PC-3 (cell line): Measurements from ENCODE around the gene C16orf74. TPM values are rescaled to one million over a fixed set of nuclear protein-coding genes. Genes with fewer than 3 reads are reported as not detected.

Source experiments
- ATAC-seq: fragments of 200-7000 bp; cut with Tn5 transposase; 2 replicates; pipeline ENCODE4 v1.9.1; 2020; ENCODE audit warnings: mild to moderate bottlenecking, moderate library complexity
- BruUV-seq: library from RNA; stranded (reverse); fragments of 400-500 nt; replicated peaks from 2 replicates; lab custom pipeline; 2021; lab: Mats Ljungman, UMichigan
- CTCF ChIA-PET: fragments of 300-600 bp; sonication (Branson Sonifier 250); formaldehyde crosslinking; loops from one replicate; lab custom pipeline; 2022; ENCODE audit warnings: antibody characterized with exemption; lab: Charles Lee
- POLR2A ChIA-PET: fragments of 300-600 bp; sonication (Branson Sonifier 250); formaldehyde crosslinking; loops from one replicate; lab custom pipeline; 2022; ENCODE audit warnings: antibody characterized with exemption; ENCODE audit not compliant: unreplicated experiment; lab: Charles Lee
- DNase-seq: peaks from one replicate; pipeline ENCODE4 v3.0.0-alpha.2; 2015
- H2AFZ ChIP-seq: fragments of 300-600 bp; sonication (generic); 2 replicates; pipeline ENCODE4 v1.6.0; 2016; ENCODE audit warnings: antibody characterized with exemption, low read length
- H3F3A ChIP-seq: fragments of 300-600 bp; sonication (generic); one replicate; pipeline ENCODE4 v1.6.0; 2017; ENCODE audit warnings: antibody characterized with exemption, low read length, control low read depth, mild to moderate bottlenecking; ENCODE audit not compliant: unreplicated experiment
- H3K27ac ChIP-seq: fragments of 300-600 bp; sonication (generic); 2 replicates; pipeline ENCODE4 v1.5.1; 2016; ENCODE audit warnings: mild to moderate bottlenecking, low read length
- H3K27me3 ChIP-seq: fragments of 300-600 bp; sonication (generic); 2 replicates; pipeline ENCODE4 v1.6.1; 2016; ENCODE audit warnings: low read length, mixed read lengths
- H3K36me3 ChIP-seq: fragments of 300-600 bp; sonication (generic); 2 replicates; pipeline ENCODE4 v1.6.1; 2016; ENCODE audit warnings: low read depth, mixed run types, low read length, mixed read lengths
- H3K4me1 ChIP-seq: fragments of 300-600 bp; sonication (generic); 2 replicates; pipeline ENCODE4 v1.5.1; 2016; ENCODE audit warnings: low read length; ENCODE audit not compliant: insufficient read depth
- H3K4me2 ChIP-seq: fragments of 300-600 bp; sonication (generic); 2 replicates; pipeline ENCODE4 v1.6.0; 2016; ENCODE audit warnings: low read length
- H3K4me3 ChIP-seq: fragments of 300-600 bp; sonication (generic); 2 replicates; pipeline ENCODE4 v1.5.1; 2016; ENCODE audit warnings: mild to moderate bottlenecking, low read length, mixed read lengths
- H3K79me2 ChIP-seq: fragments of 300-600 bp; sonication (generic); 2 replicates; pipeline ENCODE4 v1.6.1; 2017; ENCODE audit warnings: low read length, mixed read lengths
- H3K9ac ChIP-seq: fragments of 300-600 bp; sonication (generic); 2 replicates; pipeline ENCODE4 v1.6.0; 2016; ENCODE audit warnings: mild to moderate bottlenecking, low read length
- H3K9me2 ChIP-seq: fragments of 300-600 bp; sonication (generic); replicated peaks from 2 replicates; pipeline ENCODE4 v1.6.1; 2016; ENCODE audit warnings: mixed run types, low read length, mixed read lengths
- H3K9me3 ChIP-seq: fragments of 300-600 bp; sonication (generic); 2 replicates; pipeline ENCODE4 v1.6.1; 2016; ENCODE audit warnings: low read length, mixed read lengths
- H4K20me1 ChIP-seq: fragments of 300-600 bp; sonication (generic); 2 replicates; pipeline ENCODE4 v1.6.1; 2016; ENCODE audit warnings: low read length, mixed read lengths
- EZH2 ChIP-seq: fragments of 300-600 bp; sonication (generic); IDR thresholded peaks from one replicate; pipeline ENCODE4 v1.6.1; 2017; ENCODE audit warnings: antibody characterized with exemption, mild to moderate bottlenecking, low read length; ENCODE audit not compliant: unreplicated experiment
- EZH2phosphoT487 ChIP-seq: fragments of 300-600 bp; sonication (generic); IDR thresholded peaks from 2 replicates; pipeline ENCODE4 v1.6.1; 2018; ENCODE audit warnings: mild to moderate bottlenecking, antibody characterized with exemption, low read length, borderline replicate concordance
- intact Hi-C: fragments of 100-400 bp; cut with micrococcal nuclease; formaldehyde crosslinking; loops from 2 replicates; pipeline ENCODE4 v1.9.0; 2023
- total RNA-seq: library from RNA; depleted of rRNA; stranded (reverse); fragments of >200 nt; gene quantifications from 2 replicates; pipeline ENCODE4 v1.2.3, GENCODE V29; 2014
- TF ChIP-seq, protein P1 (sequence below): fragments of 300-600 bp; sonication (generic); conservative IDR thresholded peaks from 2 replicates; pipeline ENCODE4 v1.5.1; 2017; ENCODE audit warnings: antibody characterized with exemption, low read depth, mild to moderate bottlenecking, low read length

Gene C16orf74
- total RNA-seq, 1 experiment from 2014 or later, result 71.0 TPM

DNA sequence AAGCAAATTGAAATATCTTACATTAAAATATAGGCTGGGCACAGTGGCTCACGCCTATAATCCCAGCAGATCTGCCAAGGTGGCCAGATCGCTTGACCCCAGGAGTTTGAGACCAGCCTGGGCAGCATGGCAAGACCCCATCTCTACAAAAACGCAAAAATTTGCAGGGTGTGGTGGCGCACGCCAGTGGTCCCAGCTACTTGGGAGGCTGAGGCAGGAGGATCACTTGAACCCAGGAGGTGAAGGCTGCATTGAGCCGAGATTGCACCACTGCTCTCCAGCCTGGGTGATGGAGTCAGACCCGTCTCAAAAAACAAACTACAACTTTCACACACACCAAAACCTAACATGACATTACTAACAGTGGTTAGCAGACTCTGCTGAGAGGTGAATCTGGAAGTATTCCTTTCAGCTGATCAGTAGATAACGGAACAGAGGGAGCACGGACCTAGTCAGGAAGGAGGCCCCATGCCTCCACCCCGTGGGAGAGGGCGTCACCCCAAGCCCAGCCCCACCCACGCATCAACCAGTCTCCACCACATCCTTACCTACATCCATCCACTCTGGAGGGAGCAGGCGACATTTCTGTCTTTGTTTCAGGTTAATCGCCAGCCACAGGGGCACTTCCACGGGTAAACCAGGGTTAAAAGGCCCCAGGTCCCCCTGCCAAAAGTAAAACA lies 63.8 kb downstream of the C16orf74 start:
- POLR2A ChIA-PET, result no interaction called here
- peak overlapping the region; percentile 80 for H3K4me3 ChIP-seq
- TF ChIP-seq, protein P1, sequence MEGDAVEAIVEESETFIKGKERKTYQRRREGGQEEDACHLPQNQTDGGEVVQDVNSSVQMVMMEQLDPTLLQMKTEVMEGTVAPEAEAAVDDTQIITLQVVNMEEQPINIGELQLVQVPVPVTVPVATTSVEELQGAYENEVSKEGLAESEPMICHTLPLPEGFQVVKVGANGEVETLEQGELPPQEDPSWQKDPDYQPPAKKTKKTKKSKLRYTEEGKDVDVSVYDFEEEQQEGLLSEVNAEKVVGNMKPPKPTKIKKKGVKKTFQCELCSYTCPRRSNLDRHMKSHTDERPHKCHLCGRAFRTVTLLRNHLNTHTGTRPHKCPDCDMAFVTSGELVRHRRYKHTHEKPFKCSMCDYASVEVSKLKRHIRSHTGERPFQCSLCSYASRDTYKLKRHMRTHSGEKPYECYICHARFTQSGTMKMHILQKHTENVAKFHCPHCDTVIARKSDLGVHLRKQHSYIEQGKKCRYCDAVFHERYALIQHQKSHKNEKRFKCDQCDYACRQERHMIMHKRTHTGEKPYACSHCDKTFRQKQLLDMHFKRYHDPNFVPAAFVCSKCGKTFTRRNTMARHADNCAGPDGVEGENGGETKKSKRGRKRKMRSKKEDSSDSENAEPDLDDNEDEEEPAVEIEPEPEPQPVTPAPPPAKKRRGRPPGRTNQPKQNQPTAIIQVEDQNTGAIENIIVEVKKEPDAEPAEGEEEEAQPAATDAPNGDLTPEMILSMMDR, result no peak
- TF ChIP-seq EZH2phosphoT487 (no peak), EZH2 (no peak)
- CTCF ChIA-PET, result no interaction called here
- intact Hi-C loops, result no loop called here
- H3K27ac ChIP-seq, result no peak overlapping the region
- 0 out of 2 replicates have a peak, but pooled peaks have one; percentile 14 for ATAC-seq
- peak overlapping the region; percentile 87 for H2AFZ ChIP-seq
- H3K9ac ChIP-seq, result peak overlapping the region; percentile 84
- BruUV-seq, result no TSS peak
- no peaks in the 10 kb centered on the region for H3K27me3 ChIP-seq
- H3K9me3 ChIP-seq, result no peaks in the 10 kb centered on the region
- H3F3A ChIP-seq, result no peaks in the 10 kb centered on the region
- H3K9me2 ChIP-seq, result no peaks in the 10 kb centered on the region
- H3K79me2 ChIP-seq, result peaks cover 28% of the 10 kb centered on the region
- peaks cover 14% of the 10 kb centered on the region for H3K4me1 ChIP-seq
- H3K4me2 ChIP-seq, result peak overlapping the region; percentile 96
- peak; percentile 18 for DNase-seq
- H4K20me1 ChIP-seq, result peaks cover 10% of the 10 kb centered on the region; the same call in 1 of the 2 replicates
- no peaks in the 10 kb centered on the region for H3K36me3 ChIP-seq

DNA sequence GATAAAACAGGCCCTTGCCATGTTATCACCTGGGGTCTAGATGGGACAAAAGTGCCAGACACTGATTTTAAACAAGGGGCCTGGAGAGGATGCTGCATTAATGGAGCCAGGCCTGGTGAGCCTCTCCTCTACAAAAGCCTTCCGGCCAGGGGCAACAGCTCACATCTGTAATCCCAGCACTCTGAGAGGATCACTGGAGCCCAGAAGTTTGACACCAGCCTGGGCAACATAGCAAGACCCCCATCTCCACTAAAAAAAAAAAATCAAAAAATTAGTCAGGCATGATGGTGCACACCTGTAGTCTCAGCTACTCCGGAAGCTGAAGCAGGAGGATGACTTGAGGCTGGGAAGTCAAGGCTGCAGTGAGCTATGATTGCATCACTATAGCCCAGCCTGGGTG lies 65.6 kb downstream of the C16orf74 start:
- DNase-seq, result no peak
- Histone ChIP-seq H3K9me3 (no peaks in the 10 kb centered on the region), H2AFZ (no peak overlapping the region), H3K9ac (no peak overlapping the region), H3K9me2 (no peaks in the 10 kb centered on the region), H3K27me3 (no peaks in the 10 kb centered on the region), H3K4me3 (no peak overlapping the region), H3F3A (no peaks in the 10 kb centered on the region), H4K20me1 (peaks cover 10% of the 10 kb centered on the region; the same call in 1 of the 2 replicates), H3K79me2 (peaks cover 28% of the 10 kb centered on the region), H3K4me1 (peaks cover 14% of the 10 kb centered on the region), H3K36me3 (peaks cover 7% of the 10 kb centered on the region), H3K27ac (no peak overlapping the region), H3K4me2 (no peak overlapping the region)
- ATAC-seq, result no peak
- TF ChIP-seq EZH2 (no peak), EZH2phosphoT487 (no peak)
- TF ChIP-seq, protein P1, result no peak
- ChIA-PET POLR2A (no interaction called here), CTCF (interaction anchor here (0.6 kb wide), 1 partner anchor 35 kb away, joined by 6 read pairs; no protein-coding TSS in a partner anchor)
- no TSS peak for BruUV-seq
- intact Hi-C loops, result no loop called here

DNA sequence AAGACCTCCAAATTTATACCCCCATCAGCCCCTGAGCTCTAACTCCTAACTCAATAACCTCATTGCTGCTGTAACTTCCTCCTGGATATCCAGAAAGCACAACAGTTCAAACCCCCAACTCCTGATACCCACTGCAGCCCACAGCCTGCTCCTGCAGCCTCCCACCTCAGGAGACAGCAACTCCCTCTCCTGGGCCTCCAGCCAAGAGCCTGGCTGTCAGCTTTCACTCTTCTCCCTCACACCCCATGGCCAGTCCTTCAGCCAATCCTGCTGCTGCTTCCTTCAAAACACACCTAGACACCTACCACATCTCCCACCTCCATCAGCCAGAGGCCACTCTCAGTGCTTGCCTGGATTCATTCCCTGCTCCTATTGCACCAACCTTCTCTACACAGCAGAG lies 67.5 kb downstream of the C16orf74 start:
- no TSS peak for BruUV-seq
- Histone ChIP-seq H3K9me3 (no peaks in the 10 kb centered on the region), H3K36me3 (peaks cover 8% of the 10 kb centered on the region), H4K20me1 (peaks cover 10% of the 10 kb centered on the region; the same call in 1 of the 2 replicates), H3K9ac (no peak overlapping the region), H3K27ac (no peak overlapping the region), H3K9me2 (no peaks in the 10 kb centered on the region), H3K4me2 (no peak overlapping the region), H3K4me3 (no peak overlapping the region), H3K27me3 (no peaks in the 10 kb centered on the region), H3K4me1 (peaks cover 8% of the 10 kb centered on the region; the same call in 1 of the 2 replicates), H3K79me2 (peaks cover 25% of the 10 kb centered on the region), H3F3A (no peaks in the 10 kb centered on the region), H2AFZ (no peak overlapping the region)
- intact Hi-C loops, result no loop called here
- DNase-seq, result no peak
- TF ChIP-seq EZH2 (no peak), EZH2phosphoT487 (no peak)
- TF ChIP-seq, protein P1, result no peak
- ATAC-seq, result no peak
- CTCF ChIA-PET, result no interaction called here
- POLR2A ChIA-PET, result no interaction called here
